Measurements from ENCODE around the gene CST7. TPM values are rescaled to one million over a fixed set of nuclear protein-coding genes. Genes with fewer than 3 reads are reported as not detected.
"Not testable (repeated sequence)": the region's sequence is repeated elsewhere in the genome, so short reads cannot be mapped to it uniquely, and the experiment has no call there.

The CST7 gene
- total RNA-seq, 1 experiment from 2014 or later, result not detected

GRCh38 chr20:24943731-24944130 is 5.3 kb upstream of the CST7 start:
- no peak for DNase-seq
- ATAC-seq, result no peak
- Histone ChIP-seq H3K36me3 (ENCODE audit: low read depth, low read length) (no peaks in the 10 kb centered on the region), H3K4me2 (ENCODE audit: low read length) (no peak overlapping the region), H3K9me2 (replicated peaks; ENCODE audit: low read length) (no peaks in the 10 kb centered on the region), H3K27me3 (ENCODE audit: low read length) (no peaks in the 10 kb centered on the region), H2AFZ (ENCODE audit: low read length) (no peak overlapping the region), H3K4me1 (ENCODE audit: insufficient read depth, low read length) (no peaks in the 10 kb centered on the region), H3K27ac (ENCODE audit: low read length) (no peak overlapping the region), H3F3A (ENCODE audit: low read length, unreplicated experiment) (no peaks in the 10 kb centered on the region), H3K4me3 (ENCODE audit: low read length) (no peak overlapping the region), H3K9me3 (ENCODE audit: low read length) (no peaks in the 10 kb centered on the region; the same call in 1 of the 2 replicates), H3K79me2 (ENCODE audit: low read length) (no peaks in the 10 kb centered on the region), H3K9ac (ENCODE audit: low read length) (no peak overlapping the region), H4K20me1 (ENCODE audit: low read length) (no peaks in the 10 kb centered on the region)
- TF ChIP-seq EZH2 (IDR thresholded peaks at IDR 0.05; ENCODE audit: low read length, unreplicated experiment), result no peak
- TF ChIP-seq CTCF (conservative IDR thresholded peaks at IDR 0.05; ENCODE audit: low read depth, low read length), result no peak
- no peak for TF ChIP-seq EZH2phosphoT487 (IDR thresholded peaks at IDR 0.05; ENCODE audit: borderline replicate concordance, low read length)
- POLR2A ChIA-PET (ENCODE audit: unreplicated experiment), result no interaction called here
- intact Hi-C loops (cut with micrococcal nuclease), result no loop called here
- no TSS peak for BruUV-seq (replicated peaks)
- CTCF ChIA-PET, result no interaction called here

DNA sequence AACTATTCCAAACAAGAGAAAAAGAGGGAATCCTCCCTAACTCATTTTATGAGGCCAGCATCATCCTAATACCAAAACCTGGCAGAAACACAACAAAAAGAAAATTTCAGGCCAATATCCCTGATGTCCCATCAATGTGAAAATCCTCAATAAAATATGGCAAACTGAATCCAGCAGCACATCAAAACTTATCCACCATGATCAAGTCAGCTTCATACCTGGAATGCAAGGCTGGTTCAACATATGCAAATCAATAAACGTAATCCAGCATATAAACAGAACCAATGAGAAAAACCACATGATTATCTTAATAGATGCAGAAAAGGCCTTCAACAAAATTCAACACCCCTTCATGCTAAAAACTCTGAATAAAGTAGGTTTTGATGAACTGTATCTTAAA is 2.7 kb upstream of the CST7 start:
- H3K4me2 ChIP-seq (ENCODE audit: low read length); H3K9ac ChIP-seq (ENCODE audit: low read length); POLR2A ChIA-PET (ENCODE audit: unreplicated experiment); H2AFZ ChIP-seq (ENCODE audit: low read length); H3K4me3 ChIP-seq (ENCODE audit: low read length); CTCF ChIA-PET; BruUV-seq (replicated peaks); intact Hi-C loops (cut with micrococcal nuclease); DNase-seq; H3K79me2 ChIP-seq (ENCODE audit: low read length); H3K4me1 ChIP-seq (ENCODE audit: insufficient read depth, low read length); H3K36me3 ChIP-seq (ENCODE audit: low read depth, low read length); H3K27me3 ChIP-seq (ENCODE audit: low read length); H3K9me2 ChIP-seq (replicated peaks; ENCODE audit: low read length); H3K27ac ChIP-seq (ENCODE audit: low read length); H3K9me3 ChIP-seq (ENCODE audit: low read length); ATAC-seq; H4K20me1 ChIP-seq (ENCODE audit: low read length); H3F3A ChIP-seq (ENCODE audit: low read length, unreplicated experiment): not testable (repeated sequence)

DNA sequence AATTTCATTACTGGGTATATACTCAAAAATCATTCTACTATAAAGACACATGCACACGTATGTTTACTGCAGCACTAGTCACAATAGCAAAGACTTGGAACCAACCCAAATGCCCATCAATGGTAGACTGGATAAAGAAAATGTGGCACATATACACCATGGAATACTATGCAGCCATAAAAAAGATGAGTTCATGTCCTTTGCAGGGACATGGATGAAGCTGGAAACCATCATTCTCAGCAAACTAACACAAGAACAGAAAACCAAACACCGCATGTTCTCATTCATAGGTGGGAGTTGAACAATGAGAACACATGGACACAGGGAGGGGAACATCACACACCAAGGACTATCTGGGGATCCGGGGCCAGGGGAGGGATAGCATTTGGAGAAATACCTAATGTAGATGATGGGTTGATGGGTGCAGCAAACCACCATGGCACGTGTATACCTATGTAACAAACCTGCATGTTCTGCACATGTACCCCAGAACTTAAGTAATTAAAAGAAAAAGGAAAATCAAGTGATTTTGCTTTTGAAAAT is 602 bp upstream of the CST7 start:
- H3K36me3 ChIP-seq (ENCODE audit: low read depth, low read length); H2AFZ ChIP-seq (ENCODE audit: low read length); H3K4me1 ChIP-seq (ENCODE audit: insufficient read depth, low read length); H3K9me2 ChIP-seq (replicated peaks; ENCODE audit: low read length); H3K9ac ChIP-seq (ENCODE audit: low read length); H3K9me3 ChIP-seq (ENCODE audit: low read length); H3K4me2 ChIP-seq (ENCODE audit: low read length); POLR2A ChIA-PET (ENCODE audit: unreplicated experiment); BruUV-seq (replicated peaks); H3K4me3 ChIP-seq (ENCODE audit: low read length); ATAC-seq; intact Hi-C loops (cut with micrococcal nuclease); CTCF ChIA-PET; H3K27ac ChIP-seq (ENCODE audit: low read length); H3F3A ChIP-seq (ENCODE audit: low read length, unreplicated experiment); H3K27me3 ChIP-seq (ENCODE audit: low read length); DNase-seq; H4K20me1 ChIP-seq (ENCODE audit: low read length); H3K79me2 ChIP-seq (ENCODE audit: low read length): not testable (repeated sequence)

DNA sequence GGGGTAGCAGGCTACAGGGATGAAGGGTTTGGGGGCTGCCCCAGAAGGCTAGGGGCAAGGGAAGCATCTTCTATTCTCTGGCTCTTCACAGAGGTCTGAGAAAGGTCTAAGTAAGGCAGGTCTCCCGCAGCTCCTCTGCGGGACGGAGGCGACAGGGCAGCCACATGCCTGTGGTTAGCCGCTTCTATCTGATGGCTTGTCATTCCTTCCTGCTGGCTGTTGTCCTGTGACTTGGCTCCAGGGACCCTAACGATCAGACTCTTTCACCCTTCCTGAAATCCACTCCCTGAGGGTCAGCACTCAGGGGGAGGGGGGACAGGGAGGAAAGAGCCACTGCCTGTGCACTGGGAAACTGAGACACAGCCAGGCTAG is 673 bp downstream of the CST7 start:
- no peaks in the 10 kb centered on the region for H3K9me3 ChIP-seq (ENCODE audit: low read length)
- no peak overlapping the region for H3K27ac ChIP-seq (ENCODE audit: low read length)
- no peak for ATAC-seq
- H3K4me1 ChIP-seq (ENCODE audit: insufficient read depth, low read length), result no peaks in the 10 kb centered on the region
- POLR2A ChIA-PET (ENCODE audit: unreplicated experiment), result no interaction called here
- no peaks in the 10 kb centered on the region for H3K9me2 ChIP-seq (replicated peaks; ENCODE audit: low read length)
- no peak for DNase-seq
- no peak overlapping the region for H2AFZ ChIP-seq (ENCODE audit: low read length)
- H3K79me2 ChIP-seq (ENCODE audit: low read length), result no peaks in the 10 kb centered on the region
- no peaks in the 10 kb centered on the region for H3K27me3 ChIP-seq (ENCODE audit: low read length)
- TF ChIP-seq EZH2 (IDR thresholded peaks at IDR 0.05; ENCODE audit: low read length, unreplicated experiment), result no peak
- no peak for TF ChIP-seq EZH2phosphoT487 (IDR thresholded peaks at IDR 0.05; ENCODE audit: borderline replicate concordance, low read length)
- TF ChIP-seq CTCF (conservative IDR thresholded peaks at IDR 0.05; ENCODE audit: low read depth, low read length), result no peak
- H3F3A ChIP-seq (ENCODE audit: low read length, unreplicated experiment), result no peaks in the 10 kb centered on the region
- intact Hi-C loops (cut with micrococcal nuclease), result no loop called here
- H3K9ac ChIP-seq (ENCODE audit: low read length), result no peak overlapping the region
- no TSS peak for BruUV-seq (replicated peaks)
- CTCF ChIA-PET, result no interaction called here
- no peaks in the 10 kb centered on the region for H3K36me3 ChIP-seq (ENCODE audit: low read depth, low read length)
- H4K20me1 ChIP-seq (ENCODE audit: low read length), result no peaks in the 10 kb centered on the region
- no peak overlapping the region for H3K4me3 ChIP-seq (ENCODE audit: low read length)
- H3K4me2 ChIP-seq (ENCODE audit: low read length), result no peak overlapping the region
